ENCODE measurements around the gene SAMSN1. TPM values are rescaled to one million over a fixed set of nuclear protein-coding genes. Genes with fewer than 3 reads are reported as not detected.

Gene SAMSN1
- polyA plus RNA-seq, 2 of the 4 experiments (the other 2 are of a cell fraction) = 0.06 TPM; not detected in 1

- TF ChIP-seq ZFP36 (IDR thresholded peaks at IDR 0.05; ENCODE audit: borderline replicate concordance, partially characterized antibody) (no peak), CHD4 (IDR thresholded peaks at IDR 0.05; ENCODE audit: borderline replicate concordance) (no peak), NFE2L2 (conservative IDR thresholded peaks at IDR 0.05; ENCODE audit: low read length) (no peak), MAZ (IDR thresholded peaks at IDR 0.05; ENCODE audit: borderline replicate concordance, low read depth, low read length) (no peak), NR3C1 (IDR thresholded peaks at IDR 0.05) (no peak), BHLHE40 (IDR thresholded peaks at IDR 0.05; ENCODE audit: low read depth, low read length) (no peak), MAFK (IDR thresholded peaks at IDR 0.05; ENCODE audit: partially characterized antibody) (no peak), MAX (IDR thresholded peaks at IDR 0.05) (no peak), EHMT2 (IDR thresholded peaks at IDR 0.05; ENCODE audit: low read depth) (no peak), PHF8 (IDR thresholded peaks at IDR 0.05; ENCODE audit: borderline replicate concordance, low read depth) (no peak), ZC3H11A (IDR thresholded peaks at IDR 0.05) (no peak), CBX8 (IDR thresholded peaks at IDR 0.05) (no peak), CHD2 (IDR thresholded peaks at IDR 0.05; ENCODE audit: low read length, partially characterized antibody) (no peak)
- TF ChIP-seq, protein P1, sequence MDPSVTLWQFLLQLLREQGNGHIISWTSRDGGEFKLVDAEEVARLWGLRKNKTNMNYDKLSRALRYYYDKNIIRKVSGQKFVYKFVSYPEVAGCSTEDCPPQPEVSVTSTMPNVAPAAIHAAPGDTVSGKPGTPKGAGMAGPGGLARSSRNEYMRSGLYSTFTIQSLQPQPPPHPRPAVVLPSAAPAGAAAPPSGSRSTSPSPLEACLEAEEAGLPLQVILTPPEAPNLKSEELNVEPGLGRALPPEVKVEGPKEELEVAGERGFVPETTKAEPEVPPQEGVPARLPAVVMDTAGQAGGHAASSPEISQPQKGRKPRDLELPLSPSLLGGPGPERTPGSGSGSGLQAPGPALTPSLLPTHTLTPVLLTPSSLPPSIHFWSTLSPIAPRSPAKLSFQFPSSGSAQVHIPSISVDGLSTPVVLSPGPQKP (IDR thresholded peaks at IDR 0.05; ENCODE audit: low read depth, low read length) = no peak
- DNase-seq (ENCODE audit: low read depth in 1 of 2, low spot score in 1 of 2) (no peak), FAIRE-seq (no peak), ATAC-seq (no peak)
- Histone ChIP-seq H3K4me1 (no peaks in the 10 kb centered on the region), H3K27ac (no peak overlapping the region), H3K4me2 (no peak overlapping the region), H3K9me3 (no peaks in the 10 kb centered on the region), H3K4me3 (no peak overlapping the region)
- 41% methylated on average over 7 of the region's 7 CpGs for WGBS (ENCODE audit: missing lambda C conversion rate)
- CTCF ChIA-PET = no interaction called here
- POLR2A ChIA-PET = no interaction called here
Measured at GRCh38 chr21:14589855-14590563, 43.9 kb upstream of the SAMSN1 start.

- Histone ChIP-seq H3K27ac (no peak overlapping the region), H3K4me1 (no peaks in the 10 kb centered on the region), H3K4me3 (no peak overlapping the region), H3K9me3 (no peaks in the 10 kb centered on the region), H3K4me2 (no peak overlapping the region)
- POLR2A ChIA-PET = no interaction called here
- no peak for TF ChIP-seq SMC3 (IDR thresholded peaks at IDR 0.05)
- TF ChIP-seq PHF8 (IDR thresholded peaks at IDR 0.05; ENCODE audit: borderline replicate concordance, low read depth) = no peak
- no peak for TF ChIP-seq TFCP2L1 (CRISPR knock-in tag; IDR thresholded peaks at IDR 0.05)
- TF ChIP-seq, protein P1 (IDR thresholded peaks at IDR 0.05; ENCODE audit: low read depth, low read length) = no peak
- no peak for TF ChIP-seq JUNB (IDR thresholded peaks at IDR 0.05)
- TF ChIP-seq KDM1A (IDR thresholded peaks at IDR 0.05; ENCODE audit: low read depth) = no peak
- no peak for TF ChIP-seq TP53 (CRISPR knock-in tag; IDR thresholded peaks at IDR 0.05)
- no peak for TF ChIP-seq ZNF302 (CRISPR knock-in tag; IDR thresholded peaks at IDR 0.05)
- no peak for TF ChIP-seq CTCF (IDR thresholded peaks at IDR 0.05)
- no peak for TF ChIP-seq MAX (IDR thresholded peaks at IDR 0.05)
- TF ChIP-seq MAFK (IDR thresholded peaks at IDR 0.05; ENCODE audit: partially characterized antibody) = no peak
- TF ChIP-seq, protein P2, sequence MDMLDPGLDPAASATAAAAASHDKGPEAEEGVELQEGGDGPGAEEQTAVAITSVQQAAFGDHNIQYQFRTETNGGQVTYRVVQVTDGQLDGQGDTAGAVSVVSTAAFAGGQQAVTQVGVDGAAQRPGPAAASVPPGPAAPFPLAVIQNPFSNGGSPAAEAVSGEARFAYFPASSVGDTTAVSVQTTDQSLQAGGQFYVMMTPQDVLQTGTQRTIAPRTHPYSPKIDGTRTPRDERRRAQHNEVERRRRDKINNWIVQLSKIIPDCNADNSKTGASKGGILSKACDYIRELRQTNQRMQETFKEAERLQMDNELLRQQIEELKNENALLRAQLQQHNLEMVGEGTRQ (IDR thresholded peaks at IDR 0.05) = no peak
- ATAC-seq = no peak
- DNase-seq (ENCODE audit: low read depth in 1 of 2, low spot score in 1 of 2) = no peak
- FAIRE-seq = no peak
- CTCF ChIA-PET = no interaction called here
Measured at GRCh38 chr21:14587266-14587665, 41.2 kb upstream of the SAMSN1 start.

Measured in A549 (cell line).